Left colon (tissue), 2 donors: ENCODE measurements around the gene C20orf141. TPM values are rescaled to one million over a fixed set of nuclear protein-coding genes. Genes with fewer than 3 reads are reported as not detected.
"Not testable (repeated sequence)": the region's sequence is repeated elsewhere in the genome, so short reads cannot be mapped to it uniquely, and the experiment has no call there.

ENCODE experiments used
- ATAC-seq: fragments of 200-7000 bp; cut with Tn5 transposase; one replicate; pipeline ENCODE4 v1.9.1; 2020; ENCODE audit warnings: mild to moderate bottlenecking, moderate library complexity
- DNase-seq, 2 donors: peaks; one replicate each; pipeline ENCODE4 v3.0.0-alpha.2; 2020
- intact Hi-C, 2 donors: fragments of 100-400 bp; cut with DNase I in 1 of 2; cut with micrococcal nuclease in 1 of 2; formaldehyde crosslinking; loops; one replicate each; pipeline versions ENCODE4 v1.11.2 to v1.14.0; 2022; cut with DNase I, micrococcal nuclease
- long read RNA-seq: library from polyadenylated mRNA; unstranded; transcript quantifications from one replicate; pipeline ENCODE4 v2.0.0, GENCODE V29; 2021
- total RNA-seq, 2 donors: library from RNA; stranded (reverse); fragmentation: NEBNext Ultra II Directional; extraction: Animal tissue kit (Norgen Biotek cat#: 25700); gene quantifications; one replicate each; pipeline ENCODE4 v1.2.1, GENCODE V29; 2021
- donor health status: DM: no; HTN: no; CAD: no.
- donor health status: DM: yes; HTN: yes; CAD: no.

C20orf141 gene
- total RNA-seq, result not detected
- long read RNA-seq, result 0 reads

- ATAC-seq, result no peak
- no peak for DNase-seq
These were observed at the start of gene C20orf141 for GRCh38 chr20:2814587-2815051. C20orf141 (plus strand) TSS chr20:2814987; CDS start chr20:2815185, 198 bp downstream.

GRCh38 chr20:2767768-2768631, 46.8 kb upstream of the C20orf141 start:
- intact Hi-C loops, result no loop called here
- no peak for ATAC-seq
- no peak for DNase-seq

More at GRCh38 chr20:2814587-2815051, at the start of gene C20orf141:
- intact Hi-C loops, result no loop called here

GRCh38 chr20:2768632-2769015, 46.2 kb upstream of the C20orf141 start:
- no peak for ATAC-seq
- intact Hi-C loops, result no loop called here
- no peak for DNase-seq

GRCh38 chr20:2770091-2770490, 44.7 kb upstream of the C20orf141 start:
- intact Hi-C loops, ATAC-seq, DNase-seq: not testable (repeated sequence)

- ATAC-seq (no peak), DNase-seq (no peak)
These were observed 43.1 kb upstream of the C20orf141 start for GRCh38 chr20:2771631-2772080.

GRCh38 chr20:2773812-2774211, 41.0 kb upstream of the C20orf141 start:
- intact Hi-C loops, result no loop called here
- no peak for ATAC-seq
- no peak for DNase-seq

More at GRCh38 chr20:2771631-2772080, 43.1 kb upstream of the C20orf141 start:
- intact Hi-C loops, result no loop called here

GRCh38 chr20:2775139-2775538, 39.6 kb upstream of the C20orf141 start:
- ATAC-seq (no peak), DNase-seq (no peak)
- intact Hi-C loops, result no loop called here

- ATAC-seq (no peak), DNase-seq (no peak)
- intact Hi-C loops, result no loop called here
These were observed 36.0 kb upstream of the C20orf141 start for GRCh38 chr20:2778602-2779321.

- DNase-seq, result no peak
- ATAC-seq, result no peak
- intact Hi-C loops, result no loop called here
These were observed 33.8 kb upstream of the C20orf141 start for GRCh38 chr20:2780948-2781347.

- ATAC-seq, result no peak
- DNase-seq, result no peak
- intact Hi-C loops, result no loop called here
These were observed 30.8 kb upstream of the C20orf141 start for GRCh38 chr20:2783908-2784566.

GRCh38 chr20:2793471-2793870, 21.3 kb upstream of the C20orf141 start:
- DNase-seq (no peak), ATAC-seq (no peak)
- intact Hi-C loops, result no loop called here

GRCh38 chr20:2794202-2794748, 20.5 kb upstream of the C20orf141 start:
- DNase-seq (no peak), ATAC-seq (no peak)
- intact Hi-C loops, result no loop called here

- no peak for ATAC-seq
- DNase-seq, result no peak
- intact Hi-C loops, result no loop called here
These were observed 19.8 kb upstream of the C20orf141 start for GRCh38 chr20:2794866-2795447.

- ATAC-seq (no peak), DNase-seq (no peak)
- intact Hi-C loops, result no loop called here
These were observed 19.3 kb upstream of the C20orf141 start for GRCh38 chr20:2795451-2795850.

GRCh38 chr20:2796011-2796660, 18.7 kb upstream of the C20orf141 start:
- intact Hi-C loops, result no loop called here
- DNase-seq, result no peak

GRCh38 chr20:2797136-2797983, 17.4 kb upstream of the C20orf141 start:
- DNase-seq (no peak), ATAC-seq (no peak)
- intact Hi-C loops, result no loop called here

More at GRCh38 chr20:2796011-2796660, 18.7 kb upstream of the C20orf141 start:
- ATAC-seq, result no peak

GRCh38 chr20:2798095-2798805, 16.5 kb upstream of the C20orf141 start:
- intact Hi-C loops, result no loop called here
- no peak for ATAC-seq

More at GRCh38 chr20:2798095-2798805, 16.5 kb upstream of the C20orf141 start:
- no peak for DNase-seq
